ENCODE results near the gene PLCB1.

The PLCB1 gene

GRCh38 chr20:8183526-8183925, 51.5 kb downstream of the PLCB1 start:
- Histone ChIP-seq H3K4me3 (ENCODE audit: low read depth, low read length) (no peak overlapping the region), H3K36me3 (ENCODE audit: insufficient read depth, low read length) (no peaks in the 10 kb centered on the region), H3K79me2 (ENCODE audit: control insufficient read depth, insufficient read depth, low read length, unreplicated experiment) (no peaks in the 10 kb centered on the region), H3K4me1 (ENCODE audit: control insufficient read depth, insufficient read depth, low read length, unreplicated experiment) (peaks cover 15% of the 10 kb centered on the region), H2AFZ (ENCODE audit: low read length, unreplicated experiment) (no peak overlapping the region), H3K27me3 (ENCODE audit: insufficient read depth, low read length) (no peaks in the 10 kb centered on the region), H3K27ac (ENCODE audit: low read depth, low read length) (no peak overlapping the region)

DNA sequence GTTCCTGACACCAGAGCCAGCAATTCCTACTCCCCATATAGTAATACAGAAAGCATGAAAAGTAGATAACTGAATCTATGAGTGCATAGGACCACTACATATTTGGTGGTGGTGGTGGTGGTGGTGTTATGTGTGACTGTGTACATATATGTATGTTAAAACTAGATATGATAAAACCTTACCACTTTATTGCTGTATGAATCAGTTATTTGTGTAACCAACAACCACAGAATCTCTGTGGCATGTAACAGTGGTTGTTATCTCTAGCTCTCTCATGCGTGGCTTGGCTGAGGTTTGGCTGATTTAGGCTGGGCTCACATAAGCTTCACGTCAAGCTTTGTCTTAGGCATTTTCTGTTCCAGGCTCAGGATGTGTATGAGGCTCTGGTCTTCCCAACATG, 55.7 kb downstream of the PLCB1 start:
- Histone ChIP-seq H3K79me2 (ENCODE audit: control insufficient read depth, insufficient read depth, low read length, unreplicated experiment) (no peaks in the 10 kb centered on the region), H3K36me3 (ENCODE audit: insufficient read depth, low read length) (no peaks in the 10 kb centered on the region), H3K27ac (ENCODE audit: low read depth, low read length) (no peak overlapping the region), H2AFZ (ENCODE audit: low read length, unreplicated experiment) (no peak overlapping the region), H3K27me3 (ENCODE audit: insufficient read depth, low read length) (no peaks in the 10 kb centered on the region), H3K4me3 (ENCODE audit: low read depth, low read length) (no peak overlapping the region), H3K4me1 (ENCODE audit: control insufficient read depth, insufficient read depth, low read length, unreplicated experiment) (peaks cover 12% of the 10 kb centered on the region)

- Histone ChIP-seq H3K4me1 (ENCODE audit: control insufficient read depth, insufficient read depth, low read length, unreplicated experiment) (no peaks in the 10 kb centered on the region), H3K79me2 (ENCODE audit: control insufficient read depth, insufficient read depth, low read length, unreplicated experiment) (no peaks in the 10 kb centered on the region), H2AFZ (ENCODE audit: low read length, unreplicated experiment) (no peak overlapping the region), H3K4me3 (ENCODE audit: low read depth, low read length) (no peak overlapping the region), H3K27me3 (ENCODE audit: insufficient read depth, low read length) (no peaks in the 10 kb centered on the region), H3K36me3 (ENCODE audit: insufficient read depth, low read length) (peaks cover 11% of the 10 kb centered on the region; the same call in 1 of the 2 replicates), H3K27ac (ENCODE audit: low read depth, low read length) (no peak overlapping the region)
These were observed 58.2 kb downstream of the PLCB1 start for GRCh38 chr20:8190043-8190880.

GRCh38 chr20:8194721-8195120, 62.7 kb downstream of the PLCB1 start:
- no peaks in the 10 kb centered on the region for H3K27me3 ChIP-seq (ENCODE audit: insufficient read depth, low read length)
- H3K4me1 ChIP-seq (ENCODE audit: control insufficient read depth, insufficient read depth, low read length, unreplicated experiment): no peaks in the 10 kb centered on the region
- no peak overlapping the region for H2AFZ ChIP-seq (ENCODE audit: low read length, unreplicated experiment)
- no peak overlapping the region for H3K4me3 ChIP-seq (ENCODE audit: low read depth, low read length)
- H3K79me2 ChIP-seq (ENCODE audit: control insufficient read depth, insufficient read depth, low read length, unreplicated experiment): no peaks in the 10 kb centered on the region
- peaks cover 11% of the 10 kb centered on the region; the same call in 1 of the 2 replicates for H3K36me3 ChIP-seq (ENCODE audit: insufficient read depth, low read length)
- H3K27ac ChIP-seq (ENCODE audit: low read depth, low read length): no peak overlapping the region

DNA sequence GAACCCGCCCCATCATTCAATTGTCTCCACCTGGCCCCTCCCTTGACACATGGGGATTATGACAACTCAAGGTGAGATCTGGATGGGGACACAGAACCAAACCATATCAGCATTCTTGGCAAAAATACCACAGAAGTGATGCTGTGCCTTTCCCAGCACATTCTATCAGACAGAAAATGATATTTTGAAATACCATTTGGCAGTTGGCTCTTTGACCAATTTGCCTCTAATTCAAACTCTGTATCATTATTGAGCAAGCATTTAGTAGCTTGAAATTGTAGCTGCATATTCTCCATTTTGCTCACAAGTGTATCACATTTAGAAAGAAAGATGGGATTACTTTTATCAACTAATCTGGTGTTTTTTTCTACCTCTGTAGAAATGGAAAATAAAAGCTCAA, 64.0 kb downstream of the PLCB1 start:
- no peak overlapping the region for H3K27ac ChIP-seq (ENCODE audit: low read depth, low read length)
- H3K36me3 ChIP-seq (ENCODE audit: insufficient read depth, low read length): peaks cover 11% of the 10 kb centered on the region; the same call in 1 of the 2 replicates
- H3K79me2 ChIP-seq (ENCODE audit: control insufficient read depth, insufficient read depth, low read length, unreplicated experiment): no peaks in the 10 kb centered on the region
- H3K4me3 ChIP-seq (ENCODE audit: low read depth, low read length): no peak overlapping the region
- no peaks in the 10 kb centered on the region for H3K4me1 ChIP-seq (ENCODE audit: control insufficient read depth, insufficient read depth, low read length, unreplicated experiment)
- no peaks in the 10 kb centered on the region for H3K27me3 ChIP-seq (ENCODE audit: insufficient read depth, low read length)
- no peak overlapping the region for H2AFZ ChIP-seq (ENCODE audit: low read length, unreplicated experiment)

- no peak overlapping the region for H3K4me3 ChIP-seq (ENCODE audit: low read depth, low read length)
- no peaks in the 10 kb centered on the region for H3K79me2 ChIP-seq (ENCODE audit: control insufficient read depth, insufficient read depth, low read length, unreplicated experiment)
These were observed 68.2 kb downstream of the PLCB1 start for GRCh38 chr20:8200220-8200619.

DNA sequence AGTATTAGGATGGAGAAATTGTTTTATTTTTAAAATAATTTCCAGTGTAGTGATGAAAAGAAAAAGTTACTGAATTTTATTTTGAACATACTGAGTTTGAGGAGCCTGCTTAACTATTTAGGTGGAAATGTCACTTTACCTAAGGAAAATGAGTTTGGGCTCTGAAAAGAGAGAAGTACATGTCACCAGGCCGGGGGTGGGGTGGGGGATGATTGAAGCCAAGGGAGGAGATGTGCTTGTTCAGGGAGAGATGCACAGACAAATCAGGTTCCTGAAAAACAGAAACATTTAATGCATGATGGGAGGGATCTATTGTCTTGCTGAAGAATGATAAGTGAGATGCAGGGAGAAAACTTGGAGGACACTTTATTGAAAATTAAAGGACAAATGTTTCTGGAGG, 71.3 kb downstream of the PLCB1 start:
- Histone ChIP-seq H3K36me3 (ENCODE audit: insufficient read depth, low read length) (no peaks in the 10 kb centered on the region), H3K4me1 (ENCODE audit: control insufficient read depth, insufficient read depth, low read length, unreplicated experiment) (peaks cover 5% of the 10 kb centered on the region), H3K27ac (ENCODE audit: low read depth, low read length) (no peak overlapping the region), H3K79me2 (ENCODE audit: control insufficient read depth, insufficient read depth, low read length, unreplicated experiment) (no peaks in the 10 kb centered on the region), H3K27me3 (ENCODE audit: insufficient read depth, low read length) (no peaks in the 10 kb centered on the region), H2AFZ (ENCODE audit: low read length, unreplicated experiment) (no peak overlapping the region), H3K4me3 (ENCODE audit: low read depth, low read length) (no peak overlapping the region)

More at GRCh38 chr20:8200220-8200619, 68.2 kb downstream of the PLCB1 start:
- H3K36me3 ChIP-seq (ENCODE audit: insufficient read depth, low read length): no peaks in the 10 kb centered on the region
- H3K27me3 ChIP-seq (ENCODE audit: insufficient read depth, low read length): no peaks in the 10 kb centered on the region
- H3K27ac ChIP-seq (ENCODE audit: low read depth, low read length): no peak overlapping the region
- no peaks in the 10 kb centered on the region for H3K4me1 ChIP-seq (ENCODE audit: control insufficient read depth, insufficient read depth, low read length, unreplicated experiment)
- no peak overlapping the region for H2AFZ ChIP-seq (ENCODE audit: low read length, unreplicated experiment)

DNA sequence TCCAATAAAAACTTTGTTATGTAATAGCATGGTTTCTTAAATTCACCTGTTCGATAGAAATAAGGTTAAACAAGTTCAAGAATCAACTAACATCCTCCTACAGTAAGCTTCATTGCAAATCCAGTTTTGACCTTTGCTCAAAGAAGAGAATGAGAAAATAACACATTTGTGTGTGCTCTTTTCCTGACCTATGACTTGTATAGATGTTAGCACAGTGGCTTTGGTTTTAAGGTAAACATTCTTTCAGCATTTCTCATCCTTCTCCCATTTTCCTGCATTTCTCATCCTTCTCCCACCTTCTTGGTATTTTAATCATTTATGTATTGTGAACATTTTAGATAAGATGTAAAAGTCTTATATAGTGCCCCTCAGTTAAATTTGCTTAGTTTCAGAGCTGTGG, 73.9 kb downstream of the PLCB1 start:
- no peak overlapping the region for H3K4me3 ChIP-seq (ENCODE audit: low read depth, low read length)
- no peak overlapping the region for H2AFZ ChIP-seq (ENCODE audit: low read length, unreplicated experiment)
- H3K79me2 ChIP-seq (ENCODE audit: control insufficient read depth, insufficient read depth, low read length, unreplicated experiment): no peaks in the 10 kb centered on the region

DNA sequence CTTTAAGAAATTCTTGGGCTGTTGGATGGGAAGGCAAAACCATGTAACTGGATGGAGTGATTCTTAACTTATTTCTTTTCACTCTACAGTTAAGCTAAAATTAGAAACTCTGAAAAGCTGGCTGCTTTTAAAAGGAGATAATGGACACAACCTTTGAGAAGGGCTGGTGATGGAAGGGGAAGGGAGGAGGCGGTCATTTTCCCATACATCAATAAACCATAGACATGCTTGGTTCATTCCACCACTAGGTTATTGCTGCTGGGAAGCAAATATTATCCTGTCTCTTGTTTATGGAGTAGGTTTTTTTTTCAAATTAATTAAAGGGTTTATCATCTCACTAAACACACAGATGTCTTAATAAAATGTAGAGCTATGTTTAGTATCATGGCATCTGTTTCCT, 76.2 kb downstream of the PLCB1 start:
- Histone ChIP-seq H3K36me3 (ENCODE audit: insufficient read depth, low read length) (no peaks in the 10 kb centered on the region), H2AFZ (ENCODE audit: low read length, unreplicated experiment) (no peak overlapping the region), H3K4me3 (ENCODE audit: low read depth, low read length) (no peak overlapping the region), H3K27me3 (ENCODE audit: insufficient read depth, low read length) (no peaks in the 10 kb centered on the region), H3K79me2 (ENCODE audit: control insufficient read depth, insufficient read depth, low read length, unreplicated experiment) (no peaks in the 10 kb centered on the region), H3K4me1 (ENCODE audit: control insufficient read depth, insufficient read depth, low read length, unreplicated experiment) (peaks cover 8% of the 10 kb centered on the region), H3K27ac (ENCODE audit: low read depth, low read length) (no peak overlapping the region)

More for the DNA sequence above, 73.9 kb downstream of the PLCB1 start:
- peaks cover 8% of the 10 kb centered on the region for H3K4me1 ChIP-seq (ENCODE audit: control insufficient read depth, insufficient read depth, low read length, unreplicated experiment)
- no peaks in the 10 kb centered on the region for H3K36me3 ChIP-seq (ENCODE audit: insufficient read depth, low read length)
- no peaks in the 10 kb centered on the region for H3K27me3 ChIP-seq (ENCODE audit: insufficient read depth, low read length)
- H3K27ac ChIP-seq (ENCODE audit: low read depth, low read length): no peak overlapping the region

GRCh38 chr20:8209061-8209460, 77.0 kb downstream of the PLCB1 start:
- Histone ChIP-seq H3K36me3 (ENCODE audit: insufficient read depth, low read length) (no peaks in the 10 kb centered on the region), H3K27ac (ENCODE audit: low read depth, low read length) (no peak overlapping the region), H3K4me3 (ENCODE audit: low read depth, low read length) (no peak overlapping the region; the same call in 1 of the 2 replicates), H3K79me2 (ENCODE audit: control insufficient read depth, insufficient read depth, low read length, unreplicated experiment) (no peaks in the 10 kb centered on the region), H2AFZ (ENCODE audit: low read length, unreplicated experiment) (peak overlapping the region; percentile 13), H3K4me1 (ENCODE audit: control insufficient read depth, insufficient read depth, low read length, unreplicated experiment) (peaks cover 8% of the 10 kb centered on the region), H3K27me3 (ENCODE audit: insufficient read depth, low read length) (no peaks in the 10 kb centered on the region)

DNA sequence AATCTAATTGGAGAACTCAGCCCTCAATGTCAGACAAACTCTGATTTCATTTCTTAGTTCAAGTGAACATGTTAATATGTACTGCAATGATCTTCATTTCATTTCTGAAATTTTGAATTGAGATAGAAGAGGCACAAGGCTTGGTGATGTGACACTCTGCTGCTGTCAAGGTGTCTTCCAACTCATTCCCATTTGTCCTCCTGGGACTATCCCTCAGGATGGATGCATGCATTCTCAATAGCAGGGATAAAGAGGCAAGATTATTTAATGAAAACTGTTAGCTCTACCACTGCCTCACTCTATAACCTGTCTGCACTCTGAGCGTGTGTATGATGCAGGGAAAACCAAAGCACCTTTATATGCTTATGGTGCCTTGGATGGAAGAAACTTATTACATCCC, 78.7 kb downstream of the PLCB1 start:
- Histone ChIP-seq H3K27me3 (ENCODE audit: insufficient read depth, low read length) (no peaks in the 10 kb centered on the region), H3K79me2 (ENCODE audit: control insufficient read depth, insufficient read depth, low read length, unreplicated experiment) (no peaks in the 10 kb centered on the region), H3K4me3 (ENCODE audit: low read depth, low read length) (no peak overlapping the region), H2AFZ (ENCODE audit: low read length, unreplicated experiment) (no peak overlapping the region), H3K4me1 (ENCODE audit: control insufficient read depth, insufficient read depth, low read length, unreplicated experiment) (peaks cover 8% of the 10 kb centered on the region), H3K36me3 (ENCODE audit: insufficient read depth, low read length) (no peaks in the 10 kb centered on the region), H3K27ac (ENCODE audit: low read depth, low read length) (no peak overlapping the region)

Data from ACC112 (cell line).